Cardiac muscle cell (in vitro differentiated cells and primary cell): ENCODE measurements around the gene LRRC37B. TPM values are rescaled to one million over a fixed set of nuclear protein-coding genes. Genes with fewer than 3 reads are reported as not detected.
"Not testable (repeated sequence)": the region's sequence is repeated elsewhere in the genome, so short reads cannot be mapped to it uniquely, and the experiment has no call there.

Experiments used
- DNase-seq, 2 donors: peaks; one replicate each; pipeline versions ENCODE4 v3.0.0 to v3.0.0-alpha.2; 2010 to 2017; ENCODE audit warnings: low read depth in 1 of 2, low spot score in 1 of 2
- H3K27ac ChIP-seq: fragments of 200-600 bp; sonication (generic); 2 replicates; pipeline ENCODE4 v1.5.1; 2016
- H3K27me3 ChIP-seq: fragments of 200-600 bp; sonication (generic); 2 replicates; pipeline ENCODE4 v1.6.0; 2016; ENCODE audit warnings: control low read depth
- H3K36me3 ChIP-seq: fragments of 200-600 bp; sonication (generic); 2 replicates; pipeline ENCODE4 v1.5.1; 2016; ENCODE audit warnings: control low read depth
- H3K4me1 ChIP-seq: fragments of 200-600 bp; sonication (generic); 2 replicates; pipeline ENCODE4 v1.8.1; 2017; ENCODE audit warnings: low read depth, mild to moderate bottlenecking, mixed run types
- H3K4me3 ChIP-seq: fragments of 200-600 bp; sonication (generic); 2 replicates; pipeline ENCODE4 v1.5.1; 2016; ENCODE audit warnings: mild to moderate bottlenecking
- H3K9me3 ChIP-seq: fragments of 200-600 bp; sonication (generic); 2 replicates; pipeline ENCODE4 v1.5.1; 2017; ENCODE audit warnings: low read depth, mild to moderate bottlenecking, control low read depth
- CTCF ChIP-seq: IDR thresholded peaks from 2 replicates; pipeline ENCODE4 v1.5.1; 2012; ENCODE audit warnings: low read depth, mild to moderate bottlenecking, low read length
- polyA plus RNA-seq: library from polyadenylated mRNA; unstranded; fragments of >200 nt; fragmentation: Nextera tagmentation; extraction: Ambion mirVana; gene quantifications from 2 replicates; pipeline ENCODE4 v1.2.1, GENCODE V29; 2016
- total RNA-seq: library from RNA; depleted of rRNA; stranded (reverse); fragments of >200 nt; gene quantifications from 2 replicates; pipeline ENCODE4 v1.2.3, GENCODE V29; 2016

The LRRC37B gene
- total RNA-seq (14.1 and 16.3 TPM in 2 replicates), polyA plus RNA-seq (9.5 and 16.3 TPM in 2 replicates)

GRCh38 chr17:32006957-32007462 lies at the start of gene LRRC37B:
LRRC37B (plus strand) TSS chr17:32007383; CDS start chr17:32021393, 14,010 bp downstream.
- peak; percentile 82 for TF ChIP-seq CTCF
- Histone ChIP-seq H3K36me3 (no peaks in the 10 kb centered on the region), H3K9me3 (no peaks in the 10 kb centered on the region), H3K27ac (peak within 1 kb of the TSS; percentile 93), H3K27me3 (no peaks in the 10 kb centered on the region), H3K4me1 (peaks cover 6% of the 10 kb centered on the region), H3K4me3 (peak within 1 kb of the TSS; percentile 90)
- peak; percentile 83 to 90 for DNase-seq

- peaks cover 20% of the 10 kb centered on the region for H3K36me3 ChIP-seq
- not testable (repeated sequence) for H3K27ac ChIP-seq, DNase-seq, H3K27me3 ChIP-seq, H3K9me3 ChIP-seq, H3K4me1 ChIP-seq, H3K4me3 ChIP-seq
Observed at GRCh38 chr17:31964131-31964530, 43.1 kb upstream of the LRRC37B start.

GRCh38 chr17:31967648-31968047 lies 39.5 kb upstream of the LRRC37B start:
- Histone ChIP-seq H3K27ac (no peak overlapping the region), H3K9me3 (no peaks in the 10 kb centered on the region), H3K27me3 (no peaks in the 10 kb centered on the region), H3K4me3 (no peak overlapping the region), H3K36me3 (peaks cover 23% of the 10 kb centered on the region), H3K4me1 (no peaks in the 10 kb centered on the region)
- TF ChIP-seq CTCF, result no peak
- DNase-seq, result peak in 1 of 2 donors; percentile 1

- not testable (repeated sequence) for H3K27ac ChIP-seq, H3K9me3 ChIP-seq, H3K4me1 ChIP-seq, H3K4me3 ChIP-seq, DNase-seq, H3K27me3 ChIP-seq
- H3K36me3 ChIP-seq, result peaks cover 29% of the 10 kb centered on the region
Observed at GRCh38 chr17:31970416-31970815, 36.8 kb upstream of the LRRC37B start.

GRCh38 chr17:31974269-31975071 lies 32.7 kb upstream of the LRRC37B start:
- H3K4me1 ChIP-seq, H3K27ac ChIP-seq: not testable (repeated sequence)
- H3K36me3 ChIP-seq, result peaks cover 30% of the 10 kb centered on the region

GRCh38 chr17:31975391-31975790 lies 31.8 kb upstream of the LRRC37B start:
- not testable (repeated sequence) for DNase-seq, H3K27me3 ChIP-seq, H3K27ac ChIP-seq, H3K4me1 ChIP-seq, H3K4me3 ChIP-seq, H3K9me3 ChIP-seq
- H3K36me3 ChIP-seq, result peaks cover 25% of the 10 kb centered on the region

More at GRCh38 chr17:31974269-31975071, 32.7 kb upstream of the LRRC37B start:
- not testable (repeated sequence) for H3K4me3 ChIP-seq, H3K9me3 ChIP-seq, H3K27me3 ChIP-seq
- peak in 1 of 2 donors; percentile 2 for DNase-seq

GRCh38 chr17:31991821-31992220 lies 15.4 kb upstream of the LRRC37B start:
- not testable (repeated sequence) for DNase-seq, H3K27ac ChIP-seq, H3K4me3 ChIP-seq, H3K4me1 ChIP-seq, H3K9me3 ChIP-seq, H3K27me3 ChIP-seq
- peaks cover 88% of the 10 kb centered on the region for H3K36me3 ChIP-seq

- peaks cover 77% of the 10 kb centered on the region for H3K36me3 ChIP-seq
- TF ChIP-seq CTCF, result no peak
- H3K4me3 ChIP-seq, result no peak overlapping the region
- no peak for DNase-seq
- no peak overlapping the region for H3K27ac ChIP-seq
- H3K9me3 ChIP-seq, result no peaks in the 10 kb centered on the region
- H3K4me1 ChIP-seq, result no peaks in the 10 kb centered on the region
- no peaks in the 10 kb centered on the region for H3K27me3 ChIP-seq
Observed at GRCh38 chr17:31997005-31997404, 10.2 kb upstream of the LRRC37B start.
